HG03039 (cell line): Measurements from ENCODE around the gene SERPINA9.

Experiments
- ATAC-seq: cut with Tn5 transposase; IDR thresholded peaks from one replicate; pipeline ENCODE4 v1.9.1; 2021; ENCODE audit warnings: mild to moderate bottlenecking, moderate library complexity; ENCODE audit not compliant: unreplicated experiment

SERPINA9 gene

GRCh38 chr14:94462763-94463572 lies 13.0 kb downstream of the SERPINA9 start:
- ATAC-seq: no peak

- no peak for ATAC-seq
These were observed 13.8 kb downstream of the SERPINA9 start for GRCh38 chr14:94462219-94462551.

DNA sequence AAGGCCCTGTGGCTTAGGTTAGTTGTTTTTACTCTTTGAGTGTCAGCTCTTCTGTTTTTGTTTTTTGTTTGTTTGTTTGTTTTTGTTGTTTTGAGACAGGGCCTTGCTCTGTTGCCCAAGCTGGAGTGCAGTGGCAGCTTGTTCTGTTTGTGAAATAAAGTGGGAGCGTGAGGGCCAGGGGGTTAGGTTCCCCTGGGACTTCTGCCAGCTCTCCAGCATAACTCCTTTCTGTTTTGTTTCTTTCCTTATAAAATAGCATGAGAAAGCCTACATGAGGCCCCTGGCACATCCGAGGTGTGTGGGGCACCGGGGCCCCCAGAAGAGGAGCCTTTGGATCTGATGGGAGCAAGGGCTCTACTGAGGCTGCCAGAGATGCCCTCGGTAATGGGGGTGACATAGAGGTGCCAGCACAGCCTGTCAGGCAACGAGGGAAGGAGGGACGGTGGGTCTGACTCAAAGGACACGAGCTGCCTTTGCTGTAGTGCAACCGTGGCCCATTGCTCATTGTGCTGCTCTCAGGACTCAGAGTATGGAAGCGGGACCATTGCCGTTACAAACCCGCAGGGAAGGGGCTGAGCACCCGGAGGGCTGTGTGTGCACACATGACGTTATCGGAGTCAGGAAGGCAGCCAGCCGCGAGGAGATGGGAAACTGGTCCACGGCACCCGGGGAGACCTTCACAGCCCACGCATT lies 14.3 kb downstream of the SERPINA9 start:
- no peak for ATAC-seq

GRCh38 chr14:94460631-94461416 lies 15.2 kb downstream of the SERPINA9 start:
- no peak for ATAC-seq

DNA sequence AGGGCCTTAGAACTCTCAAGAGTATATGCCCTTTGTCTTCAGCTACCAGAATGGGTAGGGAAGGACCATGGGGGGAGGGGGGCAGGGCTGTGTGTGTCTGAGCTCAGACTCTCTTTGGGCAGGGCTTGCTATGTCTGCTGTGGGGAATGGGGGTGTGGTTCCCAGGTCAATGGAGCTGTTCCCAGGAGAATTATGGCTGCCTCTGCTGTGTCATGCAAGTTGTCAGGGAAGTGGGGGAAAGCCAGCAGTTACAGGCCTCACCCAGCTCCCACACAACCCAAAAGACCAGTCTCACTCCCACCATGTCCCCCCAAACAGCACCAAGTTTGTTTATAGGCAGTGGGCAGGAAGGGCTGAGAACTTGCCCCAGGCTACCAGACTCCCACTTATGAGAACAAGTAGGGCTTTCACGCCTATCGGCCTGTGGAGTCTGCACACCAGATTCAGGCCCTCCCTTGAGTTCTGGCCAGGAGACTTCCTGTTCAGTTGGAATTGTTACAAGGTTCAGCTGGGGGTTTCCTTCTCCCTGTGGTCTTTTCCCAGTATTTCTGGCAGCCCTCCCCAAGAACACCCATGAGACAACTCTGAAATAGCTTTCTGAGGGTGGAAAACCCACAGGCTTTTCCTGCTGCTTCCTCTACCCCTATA lies 17.3 kb downstream of the SERPINA9 start:
- ATAC-seq: no peak

DNA sequence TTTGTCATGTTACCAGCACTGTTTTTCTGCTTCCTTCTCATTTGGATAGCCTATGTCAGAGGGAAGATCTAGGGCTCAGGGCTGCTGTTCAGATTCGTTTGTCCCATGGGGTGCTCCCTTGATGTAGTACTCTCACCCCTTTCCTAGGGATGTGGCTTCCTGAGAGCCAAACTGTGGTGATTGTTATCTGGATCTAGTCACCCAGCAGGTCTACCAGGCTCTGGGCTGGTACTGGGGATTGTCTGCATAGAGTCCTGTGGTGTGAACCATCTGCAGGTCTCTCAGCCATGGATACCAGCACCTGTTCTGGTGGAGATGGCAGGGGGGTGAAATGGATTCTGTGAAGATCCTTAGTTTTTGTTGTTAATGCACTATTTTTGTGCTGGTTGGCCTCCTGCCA lies 17.9 kb downstream of the SERPINA9 start:
- ATAC-seq: no peak

DNA sequence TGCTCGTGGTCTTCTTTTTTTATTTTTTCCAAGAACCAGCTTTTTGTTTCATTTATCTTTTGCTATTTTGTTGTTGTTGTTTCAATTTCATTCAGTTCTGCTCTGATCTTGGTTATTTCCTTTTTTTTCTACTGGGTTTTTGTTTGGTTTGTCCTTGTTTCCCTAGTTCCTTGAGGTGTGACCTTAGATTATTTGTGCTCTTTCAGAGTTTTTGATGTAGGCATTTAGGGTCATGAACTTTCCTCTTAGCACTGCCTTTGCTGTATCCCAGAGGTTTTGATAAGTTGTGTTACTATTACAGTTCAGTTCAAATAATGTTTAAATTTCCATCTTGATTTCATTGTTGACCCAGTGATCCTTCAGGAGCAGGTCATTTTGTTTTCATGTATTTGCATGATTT lies 20.1 kb downstream of the SERPINA9 start:
- no peak for ATAC-seq

GRCh38 chr14:94451826-94452225 lies 24.2 kb downstream of the SERPINA9 start:
- ATAC-seq: no peak

GRCh38 chr14:94451091-94451771 lies 24.8 kb downstream of the SERPINA9 start:
- no peak for ATAC-seq

DNA sequence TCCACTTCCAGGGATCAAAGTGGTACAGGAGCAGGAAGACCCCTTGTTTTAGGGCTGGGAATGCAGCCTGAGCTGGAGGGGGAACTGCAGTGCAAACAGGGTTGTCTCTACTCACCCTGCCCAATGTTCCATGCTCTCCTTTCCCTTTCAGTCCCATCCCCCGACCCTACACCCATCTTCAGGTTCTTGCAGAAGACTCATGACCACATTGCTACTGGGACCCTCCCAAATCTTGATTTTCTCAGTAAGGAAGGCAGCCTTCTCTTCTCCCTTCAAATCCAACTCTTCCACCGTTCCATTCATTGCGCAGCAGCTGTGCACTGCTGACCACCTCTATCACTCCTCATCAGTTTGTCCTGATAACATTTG lies 25.3 kb downstream of the SERPINA9 start:
- ATAC-seq: no peak

GRCh38 chr14:94449930-94450329 lies 26.1 kb downstream of the SERPINA9 start:
- ATAC-seq: no peak

DNA sequence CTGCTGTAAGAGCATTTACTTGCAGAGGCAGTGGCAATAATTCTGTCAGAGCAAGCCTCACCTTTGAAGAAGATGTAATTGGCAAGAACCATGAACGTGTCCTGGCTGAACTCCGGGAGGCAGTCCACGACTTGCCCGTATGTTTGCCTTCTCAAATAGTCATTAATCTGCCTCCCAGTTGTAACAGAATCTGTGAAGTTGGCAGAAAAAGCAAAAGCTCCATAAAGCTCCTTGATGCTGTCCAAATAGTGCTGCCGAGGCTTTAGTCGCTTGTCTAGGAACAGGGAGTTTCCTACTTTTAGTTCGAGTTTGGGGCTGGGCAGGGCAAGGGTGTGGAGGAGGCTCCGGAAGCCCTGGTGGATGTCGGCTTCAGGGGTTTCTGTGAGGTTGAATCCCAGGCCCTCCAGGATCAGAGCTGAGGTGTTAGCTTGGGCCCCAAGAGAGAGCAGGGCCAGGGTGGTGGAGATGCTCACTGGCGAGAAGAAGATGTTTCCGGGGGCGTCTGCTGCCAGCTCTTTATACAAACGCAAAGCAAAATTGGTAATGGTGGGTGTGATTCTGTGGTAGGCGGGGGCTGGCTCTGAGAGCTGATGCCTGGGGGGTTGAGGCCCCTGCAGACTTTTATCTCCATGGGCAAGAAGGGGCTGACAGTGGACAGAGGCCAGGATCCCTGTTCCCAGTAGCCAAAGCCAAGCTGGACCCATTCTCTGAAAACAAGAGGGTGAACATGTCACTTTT lies 27.8 kb downstream of the SERPINA9 start:
- no peak for ATAC-seq

GRCh38 chr14:94447206-94447605 lies 28.8 kb downstream of the SERPINA9 start:
- ATAC-seq: no peak

DNA sequence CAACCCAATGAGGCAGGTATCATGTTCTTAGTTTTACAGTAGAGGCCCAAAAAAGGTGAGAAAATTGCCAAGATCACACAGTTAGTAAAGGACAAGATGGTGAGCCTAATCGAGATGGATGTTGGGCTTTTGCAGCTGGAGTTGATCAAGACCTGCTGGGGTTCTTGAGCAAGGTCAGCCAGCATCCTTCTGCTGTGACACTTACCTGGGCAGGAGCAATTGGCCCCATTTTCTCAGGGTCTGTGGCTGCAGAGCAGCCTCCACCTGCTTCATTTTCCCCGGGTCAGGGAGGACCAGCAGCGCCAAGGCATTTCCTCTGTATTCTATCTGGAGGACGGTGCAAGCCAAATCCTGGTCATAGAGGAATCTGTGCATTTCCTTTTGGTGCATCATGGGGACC lies 29.9 kb downstream of the SERPINA9 start:
- no peak for ATAC-seq

GRCh38 chr14:94445003-94445402 lies 31.0 kb downstream of the SERPINA9 start:
- no peak for ATAC-seq

- ATAC-seq: no peak
These were observed 34.3 kb downstream of the SERPINA9 start for GRCh38 chr14:94441531-94442205.

DNA sequence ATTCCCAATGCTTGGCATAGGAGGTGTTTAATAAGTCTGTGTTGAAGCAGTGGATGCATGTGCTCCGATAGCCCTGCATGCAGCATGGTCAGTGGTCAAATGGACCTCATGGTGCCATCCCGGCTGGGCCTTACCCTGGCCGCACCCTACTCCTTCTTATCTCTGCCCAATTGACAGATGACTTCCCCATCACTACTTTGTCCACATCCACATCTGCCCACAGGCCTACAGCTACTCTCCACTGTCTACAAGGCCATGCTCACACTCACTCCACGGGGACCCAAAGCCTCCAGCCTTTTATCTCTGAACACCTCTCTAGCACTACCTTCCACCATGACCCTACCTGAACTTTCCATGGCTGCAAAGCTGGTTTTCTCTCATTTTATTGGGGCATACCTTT lies 34.9 kb downstream of the SERPINA9 start:
- ATAC-seq: no peak

GRCh38 chr14:94439453-94440057 lies 36.4 kb downstream of the SERPINA9 start:
- ATAC-seq: no peak

- ATAC-seq: no peak
These were observed 47.4 kb downstream of the SERPINA9 start for GRCh38 chr14:94428610-94429009.
